Measurements from ENCODE around the gene NSRP1.
"Not testable (repeated sequence)": the region's sequence is repeated elsewhere in the genome, so short reads cannot be mapped to it uniquely, and the experiment has no call there.

The NSRP1 gene

GRCh38 chr17:30197416-30197815 lies 80.8 kb downstream of the NSRP1 start:
- Histone ChIP-seq H3K4me3 (ENCODE audit: severe bottlenecking) (no peak overlapping the region), H3K27ac (ENCODE audit: poor library complexity, severe bottlenecking) (no peak overlapping the region), H3K4me1 (ENCODE audit: insufficient read depth, poor library complexity, severe bottlenecking) (no peaks in the 10 kb centered on the region), H3K36me3 (ENCODE audit: low read depth) (no peaks in the 10 kb centered on the region), H3K27me3 (ENCODE audit: insufficient read depth, poor library complexity, severe bottlenecking) (no peaks in the 10 kb centered on the region), H3K9me3 (ENCODE audit: severe bottlenecking) (no peaks in the 10 kb centered on the region)
- TF ChIP-seq, protein P1, sequence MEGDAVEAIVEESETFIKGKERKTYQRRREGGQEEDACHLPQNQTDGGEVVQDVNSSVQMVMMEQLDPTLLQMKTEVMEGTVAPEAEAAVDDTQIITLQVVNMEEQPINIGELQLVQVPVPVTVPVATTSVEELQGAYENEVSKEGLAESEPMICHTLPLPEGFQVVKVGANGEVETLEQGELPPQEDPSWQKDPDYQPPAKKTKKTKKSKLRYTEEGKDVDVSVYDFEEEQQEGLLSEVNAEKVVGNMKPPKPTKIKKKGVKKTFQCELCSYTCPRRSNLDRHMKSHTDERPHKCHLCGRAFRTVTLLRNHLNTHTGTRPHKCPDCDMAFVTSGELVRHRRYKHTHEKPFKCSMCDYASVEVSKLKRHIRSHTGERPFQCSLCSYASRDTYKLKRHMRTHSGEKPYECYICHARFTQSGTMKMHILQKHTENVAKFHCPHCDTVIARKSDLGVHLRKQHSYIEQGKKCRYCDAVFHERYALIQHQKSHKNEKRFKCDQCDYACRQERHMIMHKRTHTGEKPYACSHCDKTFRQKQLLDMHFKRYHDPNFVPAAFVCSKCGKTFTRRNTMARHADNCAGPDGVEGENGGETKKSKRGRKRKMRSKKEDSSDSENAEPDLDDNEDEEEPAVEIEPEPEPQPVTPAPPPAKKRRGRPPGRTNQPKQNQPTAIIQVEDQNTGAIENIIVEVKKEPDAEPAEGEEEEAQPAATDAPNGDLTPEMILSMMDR (IDR thresholded peaks at IDR 0.05; ENCODE audit: poor library complexity, severe bottlenecking): no peak
- DNase-seq (ENCODE audit: low spot score): no peak
- ATAC-seq (ENCODE audit: low read depth): no peak

GRCh38 chr17:30199600-30199999 lies 83.0 kb downstream of the NSRP1 start:
- H3K4me3 ChIP-seq (ENCODE audit: severe bottlenecking): no peak overlapping the region
- ATAC-seq (ENCODE audit: low read depth): no peak
- H3K9me3 ChIP-seq (ENCODE audit: severe bottlenecking): no peaks in the 10 kb centered on the region
- H3K27me3 ChIP-seq (ENCODE audit: insufficient read depth, poor library complexity, severe bottlenecking): no peaks in the 10 kb centered on the region
- H3K36me3 ChIP-seq (ENCODE audit: low read depth): no peaks in the 10 kb centered on the region
- H3K27ac ChIP-seq (ENCODE audit: poor library complexity, severe bottlenecking): no peak overlapping the region
- no peak for DNase-seq (ENCODE audit: low spot score)
- TF ChIP-seq, protein P1 (IDR thresholded peaks at IDR 0.05; ENCODE audit: poor library complexity, severe bottlenecking): no peak
- H3K4me1 ChIP-seq (ENCODE audit: insufficient read depth, poor library complexity, severe bottlenecking): no peaks in the 10 kb centered on the region

GRCh38 chr17:30200106-30200505 lies 83.5 kb downstream of the NSRP1 start:
- Histone ChIP-seq H3K4me1 (ENCODE audit: insufficient read depth, poor library complexity, severe bottlenecking) (no peaks in the 10 kb centered on the region), H3K27me3 (ENCODE audit: insufficient read depth, poor library complexity, severe bottlenecking) (no peaks in the 10 kb centered on the region), H3K36me3 (ENCODE audit: low read depth) (no peaks in the 10 kb centered on the region), H3K27ac (ENCODE audit: poor library complexity, severe bottlenecking) (no peak overlapping the region), H3K9me3 (ENCODE audit: severe bottlenecking) (no peaks in the 10 kb centered on the region), H3K4me3 (ENCODE audit: severe bottlenecking) (no peak overlapping the region)
- no peak for ATAC-seq (ENCODE audit: low read depth)
- no peak for DNase-seq (ENCODE audit: low spot score)
- TF ChIP-seq, protein P1 (IDR thresholded peaks at IDR 0.05; ENCODE audit: poor library complexity, severe bottlenecking): no peak

DNA sequence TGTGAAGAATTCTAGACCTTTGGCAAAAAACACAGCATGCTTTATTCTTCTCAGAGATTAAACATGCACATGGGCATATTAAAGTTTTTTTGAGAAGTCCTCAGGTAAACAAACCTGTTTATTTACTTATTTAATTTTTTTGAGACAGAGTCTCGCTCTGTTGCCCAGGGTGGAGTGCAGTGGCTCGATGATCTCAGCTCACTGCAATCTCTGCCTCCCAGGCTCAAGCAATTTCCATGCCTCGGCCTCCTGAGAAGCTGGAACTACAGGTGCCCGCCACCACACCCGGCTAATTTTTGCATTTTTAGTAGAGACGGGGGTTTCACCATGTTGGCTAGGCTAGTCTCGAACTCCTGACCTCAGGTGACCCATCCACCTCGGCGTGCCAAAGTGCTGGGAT lies 84.0 kb downstream of the NSRP1 start:
- not testable (repeated sequence) for H3K4me3 ChIP-seq (ENCODE audit: severe bottlenecking); ATAC-seq (ENCODE audit: low read depth); H3K4me1 ChIP-seq (ENCODE audit: insufficient read depth, poor library complexity, severe bottlenecking); H3K9me3 ChIP-seq (ENCODE audit: severe bottlenecking); H3K27ac ChIP-seq (ENCODE audit: poor library complexity, severe bottlenecking); H3K27me3 ChIP-seq (ENCODE audit: insufficient read depth, poor library complexity, severe bottlenecking); DNase-seq (ENCODE audit: low spot score); H3K36me3 ChIP-seq (ENCODE audit: low read depth)

DNA sequence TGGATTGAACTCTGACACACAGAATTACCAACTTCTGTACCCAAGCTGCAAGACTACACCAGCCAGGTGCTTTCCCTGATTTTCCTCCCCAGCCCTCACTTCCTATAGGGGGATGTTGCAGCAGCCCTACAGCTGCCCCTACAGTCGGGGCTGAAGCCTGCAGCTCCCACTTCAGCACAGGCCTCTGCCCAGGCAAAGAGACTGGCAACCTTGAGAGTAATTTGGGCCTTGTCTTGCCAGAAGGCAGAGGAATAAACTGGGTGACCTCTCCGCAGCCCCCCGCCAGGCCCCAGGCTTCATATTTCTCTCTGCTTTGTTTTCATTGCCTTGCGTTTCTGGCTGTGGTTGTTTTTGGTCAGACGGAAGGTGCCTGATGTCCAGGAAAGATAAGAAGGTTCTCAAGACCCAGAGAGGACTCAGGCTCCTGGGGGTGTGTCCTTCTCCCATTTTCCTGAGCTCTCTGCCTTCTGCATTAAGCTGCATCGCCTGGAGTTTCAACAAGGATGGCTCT lies 86.9 kb downstream of the NSRP1 start:
- DNase-seq (ENCODE audit: low spot score): no peak
- 0 out of 3 replicates have a peak, but pooled peaks have one; percentile 21 for ATAC-seq (ENCODE audit: low read depth)
- TF ChIP-seq, protein P1 (IDR thresholded peaks at IDR 0.05; ENCODE audit: poor library complexity, severe bottlenecking): no peak
- no peak overlapping the region for H3K27ac ChIP-seq (ENCODE audit: poor library complexity, severe bottlenecking)
- no peaks in the 10 kb centered on the region for H3K4me1 ChIP-seq (ENCODE audit: insufficient read depth, poor library complexity, severe bottlenecking)
- no peaks in the 10 kb centered on the region for H3K9me3 ChIP-seq (ENCODE audit: severe bottlenecking)
- H3K27me3 ChIP-seq (ENCODE audit: insufficient read depth, poor library complexity, severe bottlenecking): no peaks in the 10 kb centered on the region
- H3K36me3 ChIP-seq (ENCODE audit: low read depth): no peaks in the 10 kb centered on the region
- no peak overlapping the region for H3K4me3 ChIP-seq (ENCODE audit: severe bottlenecking)
